GM10266 (cell line): ENCODE measurements around the gene PAFAH1B1.

Experiments
- DNase-seq: peaks from one replicate; pipeline ENCODE4 v3.0.0; 2012; ENCODE audit errors: extremely low spot score
- TF ChIP-seq, protein P1 (sequence below): IDR thresholded peaks from 2 replicates; pipeline ENCODE4 v1.5.1; 2012; ENCODE audit warnings: mild to moderate bottlenecking, low read depth; ENCODE audit not compliant: control insufficient read depth, insufficient read depth; ENCODE audit errors: missing control alignments

PAFAH1B1 gene

DNA sequence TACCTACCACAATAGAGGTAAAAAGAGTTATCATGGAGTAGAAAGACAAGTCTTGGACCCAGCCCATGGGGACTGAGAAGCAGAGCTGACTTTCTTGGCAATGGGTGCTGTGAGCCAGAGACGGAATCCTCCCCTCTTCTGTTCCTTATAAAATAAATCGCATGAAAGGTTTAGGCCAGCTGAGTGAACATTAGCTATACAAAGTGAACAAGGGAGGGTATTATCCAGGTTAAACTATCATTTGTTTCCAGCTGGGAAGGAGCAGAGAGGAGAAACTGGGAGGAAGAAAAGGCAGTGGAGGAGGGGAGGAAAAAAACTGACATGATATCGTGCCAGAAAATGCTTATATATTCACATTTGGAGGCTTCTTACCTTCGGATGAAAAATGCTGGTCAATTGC is 13.3 kb upstream of the PAFAH1B1 start:
- DNase-seq = no peak
- TF ChIP-seq, protein P1, sequence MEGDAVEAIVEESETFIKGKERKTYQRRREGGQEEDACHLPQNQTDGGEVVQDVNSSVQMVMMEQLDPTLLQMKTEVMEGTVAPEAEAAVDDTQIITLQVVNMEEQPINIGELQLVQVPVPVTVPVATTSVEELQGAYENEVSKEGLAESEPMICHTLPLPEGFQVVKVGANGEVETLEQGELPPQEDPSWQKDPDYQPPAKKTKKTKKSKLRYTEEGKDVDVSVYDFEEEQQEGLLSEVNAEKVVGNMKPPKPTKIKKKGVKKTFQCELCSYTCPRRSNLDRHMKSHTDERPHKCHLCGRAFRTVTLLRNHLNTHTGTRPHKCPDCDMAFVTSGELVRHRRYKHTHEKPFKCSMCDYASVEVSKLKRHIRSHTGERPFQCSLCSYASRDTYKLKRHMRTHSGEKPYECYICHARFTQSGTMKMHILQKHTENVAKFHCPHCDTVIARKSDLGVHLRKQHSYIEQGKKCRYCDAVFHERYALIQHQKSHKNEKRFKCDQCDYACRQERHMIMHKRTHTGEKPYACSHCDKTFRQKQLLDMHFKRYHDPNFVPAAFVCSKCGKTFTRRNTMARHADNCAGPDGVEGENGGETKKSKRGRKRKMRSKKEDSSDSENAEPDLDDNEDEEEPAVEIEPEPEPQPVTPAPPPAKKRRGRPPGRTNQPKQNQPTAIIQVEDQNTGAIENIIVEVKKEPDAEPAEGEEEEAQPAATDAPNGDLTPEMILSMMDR = no peak

DNA sequence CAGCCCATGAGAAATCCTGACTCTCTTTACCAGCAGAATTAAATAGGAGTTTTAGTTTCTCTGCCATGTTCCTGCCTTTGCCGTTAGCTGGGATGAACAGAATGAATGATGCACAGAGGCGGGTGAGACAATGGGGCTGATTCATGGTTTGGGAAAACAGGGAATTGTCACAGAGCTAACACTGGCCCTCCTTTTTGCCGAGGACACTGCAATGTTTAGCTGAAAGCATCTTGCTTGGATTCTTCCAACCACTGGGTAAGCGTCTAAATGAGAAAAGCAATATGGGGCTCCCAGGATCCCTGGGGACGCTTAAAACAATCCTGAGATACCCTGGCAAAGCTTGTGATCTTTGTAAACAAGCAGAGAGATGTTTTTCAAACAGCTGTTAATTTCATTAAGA is 12.8 kb upstream of the PAFAH1B1 start:
- no peak for DNase-seq
- TF ChIP-seq, protein P1 = no peak

DNA sequence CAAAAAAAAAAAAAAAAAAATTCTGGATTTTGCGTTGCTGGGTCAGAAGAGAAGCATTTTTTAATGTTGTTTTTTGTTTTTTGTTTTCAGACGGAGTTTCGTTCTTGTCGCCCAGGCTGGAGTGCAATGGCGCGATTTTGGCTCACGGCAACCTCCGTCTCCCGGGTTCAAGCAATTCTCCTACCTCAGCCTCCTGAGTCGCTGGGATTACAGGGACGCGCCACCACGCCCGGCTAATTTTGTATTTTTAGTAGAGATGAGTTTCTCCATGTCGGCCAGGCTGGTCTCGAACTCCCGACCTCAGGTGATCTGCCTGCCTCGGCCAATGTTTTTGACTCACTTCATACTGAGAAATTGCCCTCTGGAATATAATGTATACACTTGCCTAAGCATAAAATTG is 11.0 kb upstream of the PAFAH1B1 start:
- no peak for DNase-seq
- TF ChIP-seq, protein P1 = no peak

DNA sequence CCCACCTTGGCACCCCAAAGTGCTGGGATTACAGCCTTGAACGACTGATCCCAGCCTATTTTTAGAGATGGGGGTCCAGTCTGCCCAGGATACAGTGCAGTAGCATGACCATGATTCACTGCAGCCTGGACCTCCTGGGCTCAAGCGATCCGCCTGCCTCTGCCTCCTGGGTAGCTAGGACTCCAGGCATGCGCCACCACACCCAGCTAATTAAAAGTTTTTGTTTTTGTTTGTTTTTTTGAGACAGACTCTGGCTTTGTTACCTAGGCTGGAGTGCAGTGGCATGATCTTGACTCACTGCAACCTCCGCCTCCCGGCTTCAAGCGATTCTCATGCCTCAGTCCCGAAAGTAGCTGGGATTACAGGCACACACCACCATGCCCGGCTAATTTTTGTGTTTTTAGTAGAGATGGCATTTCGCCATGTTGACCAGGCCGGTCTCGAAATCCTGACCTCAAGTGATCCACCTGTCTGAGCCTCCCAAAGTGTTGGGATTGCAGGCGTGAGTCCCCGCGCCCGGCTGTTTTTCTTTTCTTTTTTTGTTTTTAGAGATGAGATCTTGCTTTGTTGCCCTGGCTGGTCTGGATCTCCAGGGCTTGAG is 2.3 kb upstream of the PAFAH1B1 start:
- no peak for DNase-seq
- TF ChIP-seq, protein P1 = no peak

DNA sequence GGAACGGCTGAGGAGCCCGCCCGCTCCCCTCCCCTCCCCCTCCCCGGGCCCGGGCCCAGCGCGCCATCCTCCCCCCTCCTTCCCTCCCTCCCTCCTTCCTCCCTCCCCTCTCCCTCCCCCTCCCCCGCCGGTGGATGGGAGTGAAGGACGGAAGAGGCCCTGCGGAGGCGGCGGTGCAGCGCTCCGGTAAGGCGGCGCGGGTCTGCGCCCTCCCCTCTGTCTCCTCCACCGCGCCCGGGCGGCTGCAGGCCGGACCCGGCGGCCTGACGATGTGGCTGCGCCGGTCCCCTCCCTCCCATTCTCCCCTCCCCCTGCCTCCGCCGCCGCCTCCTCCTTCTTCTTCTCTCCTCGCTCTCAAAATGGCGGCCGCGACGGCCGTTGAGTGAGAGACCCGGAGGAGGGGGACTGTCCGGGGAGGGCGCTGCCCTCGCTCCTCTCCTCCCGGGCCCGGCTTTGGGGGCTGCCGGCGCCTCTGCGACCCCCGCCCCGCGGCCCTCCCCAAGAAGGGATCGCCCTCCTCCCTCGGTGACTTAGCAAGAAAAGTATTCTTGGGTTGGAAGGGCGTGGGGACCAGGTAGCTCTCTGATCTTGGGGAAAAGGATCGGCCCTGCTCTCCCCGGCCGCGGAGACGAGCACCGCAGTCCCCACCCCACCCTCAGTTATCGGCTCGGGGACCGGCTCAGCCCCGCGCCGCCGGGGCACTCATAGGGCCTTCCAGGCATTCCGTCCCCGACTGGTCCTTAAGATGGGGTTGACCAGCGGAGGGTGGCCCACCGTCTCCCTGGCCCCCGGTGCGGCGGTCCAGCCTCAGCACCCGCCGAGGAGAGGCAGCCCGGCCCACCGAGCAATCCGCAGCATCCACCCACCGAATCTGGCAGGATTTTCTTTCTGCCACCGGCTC is 617 bp downstream of the PAFAH1B1 start:
- peak; percentile 85 for DNase-seq
- TF ChIP-seq, protein P1 = no peak

DNA sequence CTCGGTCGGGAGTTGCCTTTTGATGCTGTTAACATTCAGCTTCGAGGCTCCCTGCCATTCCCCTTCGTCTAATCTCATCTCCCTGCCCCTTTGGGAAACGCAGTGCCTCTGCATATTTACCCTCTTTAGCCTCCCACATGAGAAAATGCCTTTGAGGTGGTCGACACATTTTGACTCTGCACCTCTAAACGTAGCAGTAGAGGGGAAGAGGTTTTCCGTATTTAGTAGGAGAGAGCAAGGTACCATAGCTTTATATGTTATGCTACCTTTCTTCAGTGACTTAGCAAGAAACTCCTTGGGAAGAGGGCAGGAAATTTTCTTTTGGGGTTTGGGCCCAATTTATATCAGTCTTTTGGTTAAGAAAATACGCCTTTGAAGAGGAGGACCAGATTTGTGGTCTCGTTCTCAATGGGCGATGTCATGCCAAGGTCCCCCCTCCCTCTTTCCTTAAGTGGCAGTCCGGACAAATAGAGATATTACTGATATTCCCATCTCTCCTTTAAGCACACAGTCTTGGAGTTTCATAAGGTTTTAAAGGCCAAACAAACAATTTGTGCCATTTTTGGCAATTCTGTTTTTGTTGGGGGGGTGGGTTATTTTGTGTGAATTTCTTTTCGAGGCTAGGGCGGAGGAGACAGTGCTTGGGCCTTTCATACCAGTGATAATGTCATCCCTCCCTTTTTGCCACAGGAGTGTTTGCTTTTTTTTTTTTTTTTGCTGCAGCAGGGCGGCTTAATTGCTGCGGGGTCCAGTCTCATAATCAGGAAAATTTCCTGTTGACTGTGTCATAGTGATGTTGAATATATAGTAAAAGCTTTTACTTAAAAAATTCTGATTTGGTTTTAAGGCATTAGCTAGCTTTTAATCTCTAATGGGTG is 1.5 kb downstream of the PAFAH1B1 start:
- TF ChIP-seq, protein P1 = no peak
- peak; percentile 35 for DNase-seq
